ENCODE measurements around the gene DOC2A.

Gene DOC2A

GRCh38 chr16:29987371-29988085 is 23.3 kb downstream of the DOC2A start:
- DNase-seq = no peak

GRCh38 chr16:29986931-29987330 is 23.9 kb downstream of the DOC2A start:
- DNase-seq = no peak

GRCh38 chr16:29986231-29986630 is 24.6 kb downstream of the DOC2A start:
- no peak for DNase-seq

- DNase-seq = no peak
These were observed 25.5 kb downstream of the DOC2A start for GRCh38 chr16:29985271-29985811.

GRCh38 chr16:29984764-29985147 is 26.1 kb downstream of the DOC2A start:
- DNase-seq = no peak

- no peak for DNase-seq
These were observed 26.6 kb downstream of the DOC2A start for GRCh38 chr16:29984137-29984763.

- no peak for DNase-seq
These were observed 27.2 kb downstream of the DOC2A start for GRCh38 chr16:29983420-29984136.

GRCh38 chr16:29982560-29983419 is 28.0 kb downstream of the DOC2A start:
- DNase-seq = no peak

- no peak for DNase-seq
These were observed 32.1 kb downstream of the DOC2A start for GRCh38 chr16:29978564-29979270.

- DNase-seq = no peak
These were observed 32.7 kb downstream of the DOC2A start for GRCh38 chr16:29978081-29978480.

- no peak for DNase-seq
These were observed 33.6 kb downstream of the DOC2A start for GRCh38 chr16:29977063-29977825.

GRCh38 chr16:29975811-29976511 is 34.9 kb downstream of the DOC2A start:
- DNase-seq = no peak

- DNase-seq = no peak
These were observed 35.7 kb downstream of the DOC2A start for GRCh38 chr16:29975134-29975538.

- no peak for DNase-seq
These were observed 36.3 kb downstream of the DOC2A start for GRCh38 chr16:29974291-29975133.

GRCh38 chr16:29973384-29974246 is 37.2 kb downstream of the DOC2A start, which contains the start of gene TAOK2:
Gene TAOK2, plus strand, starts transcription at chr16:29973868. Its CDS starts 3,905 bp downstream, at chr16:29977773.
- DNase-seq = peak; percentile 93

GRCh38 chr16:29972992-29973383 is 37.8 kb downstream of the DOC2A start:
- DNase-seq = no peak

- DNase-seq = no peak
These were observed 38.3 kb downstream of the DOC2A start for GRCh38 chr16:29972500-29972899.

GRCh38 chr16:29971304-29971703 is 39.5 kb downstream of the DOC2A start:
- no peak for DNase-seq

- no peak for DNase-seq
These were observed 42.6 kb downstream of the DOC2A start for GRCh38 chr16:29968205-29968604.
